ENCODE data around the gene SNCAIP.

Gene SNCAIP

GRCh38 chr5:122321921-122322320, 9.9 kb downstream of the SNCAIP start:
- no peaks in the 10 kb centered on the region for H3K4me1 ChIP-seq
- no peak overlapping the region for H3K9ac ChIP-seq
- TF ChIP-seq, protein P1, sequence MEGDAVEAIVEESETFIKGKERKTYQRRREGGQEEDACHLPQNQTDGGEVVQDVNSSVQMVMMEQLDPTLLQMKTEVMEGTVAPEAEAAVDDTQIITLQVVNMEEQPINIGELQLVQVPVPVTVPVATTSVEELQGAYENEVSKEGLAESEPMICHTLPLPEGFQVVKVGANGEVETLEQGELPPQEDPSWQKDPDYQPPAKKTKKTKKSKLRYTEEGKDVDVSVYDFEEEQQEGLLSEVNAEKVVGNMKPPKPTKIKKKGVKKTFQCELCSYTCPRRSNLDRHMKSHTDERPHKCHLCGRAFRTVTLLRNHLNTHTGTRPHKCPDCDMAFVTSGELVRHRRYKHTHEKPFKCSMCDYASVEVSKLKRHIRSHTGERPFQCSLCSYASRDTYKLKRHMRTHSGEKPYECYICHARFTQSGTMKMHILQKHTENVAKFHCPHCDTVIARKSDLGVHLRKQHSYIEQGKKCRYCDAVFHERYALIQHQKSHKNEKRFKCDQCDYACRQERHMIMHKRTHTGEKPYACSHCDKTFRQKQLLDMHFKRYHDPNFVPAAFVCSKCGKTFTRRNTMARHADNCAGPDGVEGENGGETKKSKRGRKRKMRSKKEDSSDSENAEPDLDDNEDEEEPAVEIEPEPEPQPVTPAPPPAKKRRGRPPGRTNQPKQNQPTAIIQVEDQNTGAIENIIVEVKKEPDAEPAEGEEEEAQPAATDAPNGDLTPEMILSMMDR (IDR thresholded peaks at IDR 0.05): no peak
- no peak overlapping the region for H2AFZ ChIP-seq
- no peak overlapping the region for H3K4me3 ChIP-seq (ENCODE audit: low read depth, low read length)
- no peaks in the 10 kb centered on the region for H3K27me3 ChIP-seq (ENCODE audit: control insufficient read depth, insufficient read depth, low read length)
- no peaks in the 10 kb centered on the region for H3K36me3 ChIP-seq (ENCODE audit: control insufficient read depth, insufficient read depth, low read length)
- H3K9me3 ChIP-seq (ENCODE audit: control insufficient read depth, low read length): no peaks in the 10 kb centered on the region
- H3K27ac ChIP-seq: no peak overlapping the region
- H3K4me2 ChIP-seq (ENCODE audit: low read length): no peak overlapping the region
- H3K79me2 ChIP-seq: no peaks in the 10 kb centered on the region

DNA sequence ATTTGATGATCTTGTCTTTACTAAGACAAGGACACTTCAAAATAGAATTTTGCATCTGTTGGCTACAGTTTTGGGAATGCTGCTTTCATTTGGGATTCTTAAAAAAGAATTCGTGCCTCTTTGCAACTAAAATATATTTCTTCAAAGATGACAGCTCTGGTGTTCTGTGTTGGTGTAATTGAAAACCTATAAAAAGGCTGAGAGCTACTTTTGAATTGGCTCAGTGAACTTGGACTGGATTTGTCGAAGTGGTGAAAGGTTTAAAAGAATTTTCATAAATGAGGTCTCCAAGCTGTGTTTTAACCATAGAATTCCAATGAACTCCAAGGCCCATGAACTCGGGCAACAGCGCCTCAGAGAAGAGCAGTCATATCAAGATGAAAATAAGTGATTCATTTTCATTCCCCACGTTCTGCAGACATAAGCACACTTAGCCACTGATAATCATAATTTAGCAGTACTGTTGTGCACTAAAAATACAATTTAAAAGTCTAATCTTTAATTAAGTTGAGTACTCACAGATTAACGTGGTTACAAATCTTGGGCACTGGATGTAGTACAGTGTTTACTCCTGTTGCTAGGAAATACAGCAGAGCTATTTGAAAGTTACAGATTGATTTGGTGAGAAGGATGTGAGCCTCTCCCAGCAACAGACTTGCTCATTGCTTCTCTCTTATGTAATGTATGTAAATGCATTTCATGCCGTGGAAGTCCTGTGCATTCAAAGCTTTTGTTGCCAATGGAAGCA, 10.9 kb downstream of the SNCAIP start:
- H3K4me3 ChIP-seq (ENCODE audit: low read depth, low read length): no peak overlapping the region
- H3K36me3 ChIP-seq (ENCODE audit: control insufficient read depth, insufficient read depth, low read length): no peaks in the 10 kb centered on the region
- H3K9ac ChIP-seq: no peak overlapping the region
- H2AFZ ChIP-seq: no peak overlapping the region
- H3K79me2 ChIP-seq: no peaks in the 10 kb centered on the region
- no peaks in the 10 kb centered on the region for H3K27me3 ChIP-seq (ENCODE audit: control insufficient read depth, insufficient read depth, low read length)
- TF ChIP-seq, protein P1 (IDR thresholded peaks at IDR 0.05): no peak
- no peaks in the 10 kb centered on the region for H3K9me3 ChIP-seq (ENCODE audit: control insufficient read depth, low read length)
- H3K27ac ChIP-seq: no peak overlapping the region
- no peaks in the 10 kb centered on the region for H3K4me1 ChIP-seq
- no peak overlapping the region for H3K4me2 ChIP-seq (ENCODE audit: low read length)

DNA sequence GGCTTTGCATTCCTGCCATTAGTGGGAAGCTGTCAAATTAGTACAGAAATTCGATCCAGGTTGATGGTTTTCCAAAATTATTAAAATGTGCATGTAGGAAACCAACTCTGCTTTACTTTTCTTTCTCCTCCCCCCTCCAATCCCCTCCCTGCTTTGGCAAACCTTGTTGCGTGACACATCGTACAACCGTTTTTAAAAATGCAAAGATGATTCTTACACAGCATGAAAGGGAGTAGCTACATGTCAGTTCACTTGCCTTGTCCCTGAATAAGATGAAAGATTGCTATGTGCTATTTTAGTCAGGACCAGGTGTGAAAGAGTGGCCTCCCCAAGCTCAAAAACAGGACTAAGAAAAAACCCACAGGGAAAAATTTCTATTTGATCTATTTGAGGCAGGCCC, 11.7 kb downstream of the SNCAIP start:
- Histone ChIP-seq H3K79me2 (no peaks in the 10 kb centered on the region), H3K27me3 (ENCODE audit: control insufficient read depth, insufficient read depth, low read length) (no peaks in the 10 kb centered on the region), H3K4me1 (no peaks in the 10 kb centered on the region), H3K9me3 (ENCODE audit: control insufficient read depth, low read length) (no peaks in the 10 kb centered on the region), H3K4me3 (ENCODE audit: low read depth, low read length) (no peak overlapping the region), H3K4me2 (ENCODE audit: low read length) (no peak overlapping the region), H2AFZ (no peak overlapping the region), H3K27ac (no peak overlapping the region), H3K36me3 (ENCODE audit: control insufficient read depth, insufficient read depth, low read length) (no peaks in the 10 kb centered on the region), H3K9ac (no peak overlapping the region)
- TF ChIP-seq, protein P1 (IDR thresholded peaks at IDR 0.05): no peak

DNA sequence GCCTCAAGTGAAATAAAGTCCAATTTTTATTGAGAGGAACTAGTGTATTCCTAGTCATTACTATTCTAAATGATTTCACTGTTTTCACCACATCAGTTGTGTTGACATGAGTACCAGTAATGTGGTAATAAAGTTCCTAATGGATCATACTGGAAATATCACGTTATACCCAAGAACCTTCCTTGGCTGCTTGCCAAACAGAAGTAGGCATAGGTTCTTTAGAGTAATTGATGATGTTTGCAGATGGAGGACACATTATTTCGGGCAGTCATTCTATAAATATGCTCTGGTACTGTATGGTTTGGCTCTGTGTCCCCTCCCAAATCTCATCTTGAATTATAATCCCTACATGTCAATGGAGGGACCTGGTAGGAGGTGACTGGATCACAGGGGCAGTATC, 15.1 kb downstream of the SNCAIP start:
- Histone ChIP-seq H3K27me3 (ENCODE audit: control insufficient read depth, insufficient read depth, low read length) (no peaks in the 10 kb centered on the region), H3K4me3 (ENCODE audit: low read depth, low read length) (no peak overlapping the region), H3K36me3 (ENCODE audit: control insufficient read depth, insufficient read depth, low read length) (no peaks in the 10 kb centered on the region), H3K79me2 (no peaks in the 10 kb centered on the region), H2AFZ (no peak overlapping the region), H3K9me3 (ENCODE audit: control insufficient read depth, low read length) (no peaks in the 10 kb centered on the region), H3K4me1 (no peaks in the 10 kb centered on the region), H3K27ac (no peak overlapping the region), H3K4me2 (ENCODE audit: low read length) (no peak overlapping the region), H3K9ac (no peak overlapping the region)
- TF ChIP-seq, protein P1 (IDR thresholded peaks at IDR 0.05): no peak

- Histone ChIP-seq H3K27ac (no peak overlapping the region), H3K4me3 (ENCODE audit: low read depth, low read length) (no peak overlapping the region), H3K9me3 (ENCODE audit: control insufficient read depth, low read length) (no peaks in the 10 kb centered on the region), H3K9ac (no peak overlapping the region), H3K79me2 (no peaks in the 10 kb centered on the region), H3K4me1 (no peaks in the 10 kb centered on the region), H3K27me3 (ENCODE audit: control insufficient read depth, insufficient read depth, low read length) (no peaks in the 10 kb centered on the region), H3K4me2 (ENCODE audit: low read length) (no peak overlapping the region), H2AFZ (no peak overlapping the region), H3K36me3 (ENCODE audit: control insufficient read depth, insufficient read depth, low read length) (no peaks in the 10 kb centered on the region)
- TF ChIP-seq, protein P1 (IDR thresholded peaks at IDR 0.05): no peak
These were observed 18.8 kb downstream of the SNCAIP start for GRCh38 chr5:122330881-122331280.

Data from parathyroid adenoma (tissue), 2 donors.